Liver (tissue), 9 donors: ENCODE measurements around the gene MCU. TPM values are rescaled to one million over a fixed set of nuclear protein-coding genes. Genes with fewer than 3 reads are reported as not detected.

Experiments
- DNase-seq: peaks from one replicate; pipeline ENCODE4 v3.0.0-alpha.2; 2017; ENCODE audit warnings: low spot score
- H3K27ac ChIP-seq, 2 donors: one replicate each; pipeline ENCODE4 v1.7.0; 2013; ENCODE audit warnings: inconsistent platforms in 2 of 2, low read length in 2 of 2, control low read depth in 1 of 2, low read depth in 1 of 2, mild to moderate bottlenecking in 1 of 2
- H3K27me3 ChIP-seq, 4 donors: one replicate each; pipeline versions ENCODE4 v1.6.1 to v1.7.0; 2013; ENCODE audit warnings: low read length in 3 of 4, inconsistent platforms in 1 of 4, mild to moderate bottlenecking in 1 of 4, moderate library complexity in 1 of 4; ENCODE audit not compliant: control insufficient read depth in 4 of 4, insufficient read depth in 4 of 4
- H3K36me3 ChIP-seq, 4 donors: one replicate each; pipeline versions ENCODE4 v1.6.1 to v1.7.0; 2013; ENCODE audit warnings: low read length in 3 of 4, mild to moderate bottlenecking in 3 of 4, low read depth in 1 of 4, moderate library complexity in 1 of 4; ENCODE audit not compliant: control insufficient read depth in 4 of 4, insufficient read depth in 3 of 4
- H3K4me1 ChIP-seq, 4 donors: one replicate each; pipeline versions ENCODE4 v1.6.1 to v1.7.0; 2013; ENCODE audit warnings: low read length in 3 of 4, mild to moderate bottlenecking in 3 of 4, moderate library complexity in 1 of 4; ENCODE audit not compliant: control insufficient read depth in 4 of 4, insufficient read depth in 4 of 4
- H3K4me3 ChIP-seq, 3 donors: one replicate each; pipeline versions ENCODE4 v1.6.1 to v1.7.0; 2013; ENCODE audit warnings: low read length in 3 of 3, control low read depth in 1 of 3, low read depth in 1 of 3, mild to moderate bottlenecking in 1 of 3
- H3K9ac ChIP-seq, 2 donors: one replicate each; pipeline ENCODE4 v1.7.0; 2013; ENCODE audit warnings: low read length in 2 of 2, mild to moderate bottlenecking in 2 of 2, moderate library complexity in 2 of 2, control low read depth in 1 of 2, low read depth in 1 of 2
- H3K9me3 ChIP-seq, 4 donors: one replicate each; pipeline versions ENCODE4 v1.6.1 to v1.7.0; 2013; ENCODE audit warnings: low read length in 3 of 4; ENCODE audit not compliant: control insufficient read depth in 4 of 4
- ATF3 ChIP-seq: IDR thresholded peaks from 2 replicates; pipeline ENCODE4 v1.6.1; 2016; ENCODE audit warnings: antibody characterized with exemption
- FOXA1 ChIP-seq: IDR thresholded peaks from 2 replicates; pipeline ENCODE4 v1.6.1; 2016; ENCODE audit warnings: antibody characterized with exemption
- GABPA ChIP-seq, 2 donors: IDR thresholded peaks in 1 of 2; conservative IDR thresholded peaks in 1 of 2; 2 replicates each; pipeline ENCODE4 v1.6.1; 2016; ENCODE audit warnings: antibody characterized with exemption in 2 of 2, mild to moderate bottlenecking in 1 of 2, moderate library complexity in 1 of 2
- HNF4A ChIP-seq, 2 donors: conservative IDR thresholded peaks; 2 replicates each; pipeline ENCODE4 v1.6.1; 2016; ENCODE audit warnings: antibody characterized with exemption in 2 of 2, mild to moderate bottlenecking in 2 of 2
- HNF4G ChIP-seq: IDR thresholded peaks from 2 replicates; pipeline ENCODE4 v1.6.1; 2016; ENCODE audit warnings: antibody characterized with exemption
- JUND ChIP-seq, 2 donors: IDR thresholded peaks; 2 replicates each; pipeline ENCODE4 v1.6.1; 2016; ENCODE audit warnings: antibody characterized with exemption in 2 of 2
- MAX ChIP-seq: IDR thresholded peaks from 2 replicates; pipeline ENCODE4 v1.6.1; 2016; ENCODE audit warnings: antibody characterized with exemption
- NR2F2 ChIP-seq: IDR thresholded peaks from 2 replicates; pipeline ENCODE4 v1.6.1; 2016; ENCODE audit warnings: antibody characterized with exemption
- RAD21 ChIP-seq, 2 donors: IDR thresholded peaks; 2 replicates each; pipeline ENCODE4 v1.6.1; 2016; ENCODE audit warnings: antibody characterized with exemption in 2 of 2, mild to moderate bottlenecking in 2 of 2
- REST ChIP-seq: IDR thresholded peaks from 2 replicates; pipeline ENCODE4 v1.6.1; 2016; ENCODE audit warnings: antibody characterized with exemption, mild to moderate bottlenecking
- RXRA ChIP-seq, 2 donors: IDR thresholded peaks; 2 replicates each; pipeline ENCODE4 v1.6.1; 2017 to 2018; ENCODE audit warnings: antibody characterized with exemption in 2 of 2, mild to moderate bottlenecking in 1 of 2
- SP1 ChIP-seq: IDR thresholded peaks from 2 replicates; pipeline ENCODE4 v1.6.1; 2018; ENCODE audit warnings: antibody characterized with exemption, mild to moderate bottlenecking
- YY1 ChIP-seq: IDR thresholded peaks from 2 replicates; pipeline ENCODE4 v1.6.1; 2016; ENCODE audit warnings: antibody characterized with exemption, mild to moderate bottlenecking
- ZBTB33 ChIP-seq: IDR thresholded peaks from 2 replicates; pipeline ENCODE4 v1.6.1; 2016; ENCODE audit warnings: antibody characterized with exemption
- WGBS: extraction: QIAGEN DNeasy Blood & Tissue Kit; methylation state at CpG from one replicate; pipeline ENCODE4 v1.1.7; 2013; 5-methylcytosine and 5-hydroxymethylcytosine counted together
- polyA plus RNA-seq, 2 donors: library from polyadenylated mRNA; stranded (reverse) in 1 of 2; unstranded in 1 of 2; fragments of 200-250 nt in 1 of 2; fragments of >200 nt in 1 of 2; fragmentation: Nextera tagmentation in 1 of 2; extraction: Ambion mirVana in 1 of 2; gene quantifications; one replicate each; pipeline versions ENCODE4 v1.2.1 to v1.2.3, GENCODE V29; 2013 to 2015
- total RNA-seq, 2 donors: library from RNA; depleted of rRNA; stranded (reverse); fragments of >200 nt; gene quantifications; one replicate each; pipeline ENCODE4 v1.2.3, GENCODE V29; 2014
- donor health status: healthy.
- donor health status: healthy.
- donor health status: healthy.
- donor health status: healthy.
- donor health status: healthy.

MCU gene
- total and polyA plus RNA-seq, 4 donors: 6.4 to 13.0 (median 8.8) TPM

GRCh38 chr10:72930276-72930675 lies 238.3 kb downstream of the MCU start:
- WGBS: 87% methylated on average over 2 of the region's 2 CpGs
- H3K27ac ChIP-seq: no peak overlapping the region
- peaks cover 7 to 25% (median 21%) of the 10 kb centered on the region in 4 donors for H3K36me3 ChIP-seq
- TF ChIP-seq HNF4G (no peak), ZBTB33 (no peak), NR2F2 (no peak), RAD21 (IDR thresholded peaks at IDR 0.05) (no peak), FOXA1 (no peak), HNF4A (conservative IDR thresholded peaks at IDR 0.05) (no peak), ATF3 (no peak), MAX (no peak), REST (no peak), GABPA (IDR thresholded peaks at IDR 0.05 in 1 of 2, conservative IDR thresholded peaks at IDR 0.05 in 1 of 2) (no peak)
- H3K9ac ChIP-seq: no peak overlapping the region
- H3K4me3 ChIP-seq: no peak overlapping the region
- H3K27me3 ChIP-seq: no peaks in the 10 kb centered on the region
- peaks cover 1 to 13% (median 9%) of the 10 kb centered on the region in 4 donors for H3K4me1 ChIP-seq
- no peak for DNase-seq
- H3K9me3 ChIP-seq: no peaks in the 10 kb centered on the region

GRCh38 chr10:72932259-72933015 lies 240.5 kb downstream of the MCU start:
- no peak overlapping the region for H3K27ac ChIP-seq
- TF ChIP-seq YY1: no peak
- no peak for TF ChIP-seq JUND (IDR thresholded peaks at IDR 0.05)
- no peak for TF ChIP-seq HNF4A (conservative IDR thresholded peaks at IDR 0.05)
- no peak for TF ChIP-seq NR2F2
- TF ChIP-seq RXRA (IDR thresholded peaks at IDR 0.05): no peak
- no peak for TF ChIP-seq SP1
- no peak for TF ChIP-seq FOXA1
- no peak for TF ChIP-seq RAD21 (IDR thresholded peaks at IDR 0.05)
- peaks cover 0 to 10% (median 6%) of the 10 kb centered on the region in 4 donors for H3K4me1 ChIP-seq
- no peaks in the 10 kb centered on the region for H3K9me3 ChIP-seq
- peaks cover 9 to 36% (median 33%) of the 10 kb centered on the region in 4 donors for H3K36me3 ChIP-seq
- no peaks in the 10 kb centered on the region for H3K27me3 ChIP-seq
- no peak overlapping the region for H3K4me3 ChIP-seq
- H3K9ac ChIP-seq: no peak overlapping the region
- WGBS: 94% methylated on average over 20 of the region's 20 CpGs
- no peak for DNase-seq
